Esophagus muscularis mucosa (tissue), 4 donors: ENCODE data around the gene CBFA2T2. TPM values are rescaled to one million over a fixed set of nuclear protein-coding genes. Genes with fewer than 3 reads are reported as not detected.

ENCODE experiments used
- DNase-seq: peaks from one replicate; pipeline ENCODE4 v3.0.0-alpha.2; 2017; ENCODE audit errors: extremely low spot score
- H3K27ac ChIP-seq, 4 donors: fragments of 200-600 bp; sonication (generic); replicated peaks in 1 of 4; 1 replicate in 3 of 4; 2 replicates in 1 of 4; pipeline ENCODE4 v1.5.1; 2016 to 2019; ENCODE audit warnings: mild to moderate bottlenecking in 1 of 4
- H3K27me3 ChIP-seq, 4 donors: fragments of 200-600 bp; sonication (generic); one replicate each; pipeline versions ENCODE4 v1.5.1 to v1.6.0; 2016 to 2019
- H3K36me3 ChIP-seq, 4 donors: fragments of 200-600 bp; sonication (generic); one replicate each; pipeline ENCODE4 v1.5.1; 2016 to 2019
- H3K4me1 ChIP-seq, 4 donors: fragments of 200-600 bp; sonication (generic); one replicate each; pipeline ENCODE4 v1.5.1; 2016 to 2019
- H3K4me3 ChIP-seq, 4 donors: fragments of 200-600 bp; sonication (generic); 1 replicate in 2 of 4; 2 replicates in 2 of 4; pipeline ENCODE4 v1.5.1; 2016 to 2019; ENCODE audit warnings: mild to moderate bottlenecking in 4 of 4, moderate library complexity in 1 of 4
- H3K9me3 ChIP-seq, 4 donors: fragments of 200-600 bp; sonication (generic); 1 replicate in 3 of 4; 2 replicates in 1 of 4; pipeline ENCODE4 v1.5.1; 2016 to 2019
- EP300 ChIP-seq: sonication (generic); formaldehyde crosslinking; IDR thresholded peaks from one replicate; pipeline ENCODE4 v1.6.1; 2017; ENCODE audit warnings: antibody characterized with exemption
- POLR2A ChIP-seq: fragments of 450-650 bp; IDR thresholded peaks from one replicate; pipeline ENCODE4 v1.6.1; 2017; ENCODE audit warnings: antibody characterized with exemption, moderate library complexity, mild to moderate bottlenecking, low read depth
- POLR2AphosphoS5 ChIP-seq, 2 donors: sonication (generic); formaldehyde crosslinking; IDR thresholded peaks; one replicate each; pipeline ENCODE4 v1.6.1; 2017; ENCODE audit warnings: antibody characterized with exemption in 2 of 2
- WGBS: methylation state at CpG from one replicate; pipeline ENCODE4 v1.1.5; 2018; 5-methylcytosine and 5-hydroxymethylcytosine counted together
- intact Hi-C: fragments of 100-400 bp; cut with DNase I; formaldehyde crosslinking; loops from one replicate; pipeline ENCODE4 v1.15.1; 2023
- total RNA-seq, 4 donors: library from RNA; depleted of rRNA; stranded (reverse); fragments of >200 nt; gene quantifications; one replicate each; pipeline versions ENCODE4 v1.1.0 to v1.2.1, GENCODE V29; 2016
- TF ChIP-seq, protein P1 (sequence below), 3 experiments: fragments of 200-600 bp in 2 of 3; fragments of 450-650 bp in 1 of 3; sonication (generic) in 2 of 3; IDR thresholded peaks; one replicate each; pipeline ENCODE4 v1.5.1; 2017 to 2019; ENCODE audit warnings: antibody characterized with exemption in 3 of 3, mild to moderate bottlenecking in 2 of 3, moderate library complexity in 1 of 3

CBFA2T2 gene
- total RNA-seq, 4 donors from 2014 or later = 11.3 to 17.7 (median 14.6) TPM

DNA sequence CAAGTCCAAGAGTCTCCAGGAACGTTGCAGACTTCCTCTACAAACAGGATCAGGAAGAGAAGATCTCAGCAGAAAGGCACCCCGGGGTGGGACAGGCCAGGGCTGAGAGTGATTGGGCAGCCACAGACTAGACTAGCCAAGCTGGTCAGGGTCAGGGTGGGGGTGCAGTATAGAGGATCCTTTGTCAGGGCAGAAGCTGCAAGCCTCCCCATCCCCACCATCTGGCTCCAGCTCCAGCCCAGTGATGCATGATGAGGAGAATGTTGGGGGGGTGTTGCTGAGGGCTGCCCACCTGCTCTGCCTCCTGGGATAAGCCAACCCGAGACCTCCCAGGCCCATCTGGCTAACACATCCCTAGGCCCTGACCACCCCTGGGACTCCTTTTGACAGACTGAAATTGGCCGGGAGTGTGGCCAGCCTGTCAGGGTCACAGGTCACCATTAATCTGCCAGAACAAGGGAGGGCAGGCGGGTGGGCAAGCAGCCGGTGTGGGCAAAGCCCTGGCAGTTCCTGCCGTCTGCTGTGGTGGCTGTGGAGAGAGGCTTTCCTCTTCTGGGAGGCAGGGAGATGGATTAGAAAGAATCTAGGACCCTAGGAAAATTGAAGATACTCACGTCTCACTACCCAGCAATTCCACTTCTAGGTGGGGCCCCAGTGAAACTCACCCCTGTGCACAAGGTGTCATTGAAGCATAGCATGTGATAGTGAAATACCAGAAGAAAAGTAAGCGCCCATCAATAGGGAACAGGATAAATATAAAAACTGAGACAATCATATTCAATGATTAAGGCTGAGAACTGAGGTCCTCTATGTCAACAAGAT lies 24.2 kb upstream of the CBFA2T2 start:
- TF ChIP-seq EP300 (no peak), POLR2A (no peak), POLR2AphosphoS5 (IDR thresholded peaks at IDR 0.05) (peak in 1 of 2 donors; percentile 27)
- TF ChIP-seq, protein P1, sequence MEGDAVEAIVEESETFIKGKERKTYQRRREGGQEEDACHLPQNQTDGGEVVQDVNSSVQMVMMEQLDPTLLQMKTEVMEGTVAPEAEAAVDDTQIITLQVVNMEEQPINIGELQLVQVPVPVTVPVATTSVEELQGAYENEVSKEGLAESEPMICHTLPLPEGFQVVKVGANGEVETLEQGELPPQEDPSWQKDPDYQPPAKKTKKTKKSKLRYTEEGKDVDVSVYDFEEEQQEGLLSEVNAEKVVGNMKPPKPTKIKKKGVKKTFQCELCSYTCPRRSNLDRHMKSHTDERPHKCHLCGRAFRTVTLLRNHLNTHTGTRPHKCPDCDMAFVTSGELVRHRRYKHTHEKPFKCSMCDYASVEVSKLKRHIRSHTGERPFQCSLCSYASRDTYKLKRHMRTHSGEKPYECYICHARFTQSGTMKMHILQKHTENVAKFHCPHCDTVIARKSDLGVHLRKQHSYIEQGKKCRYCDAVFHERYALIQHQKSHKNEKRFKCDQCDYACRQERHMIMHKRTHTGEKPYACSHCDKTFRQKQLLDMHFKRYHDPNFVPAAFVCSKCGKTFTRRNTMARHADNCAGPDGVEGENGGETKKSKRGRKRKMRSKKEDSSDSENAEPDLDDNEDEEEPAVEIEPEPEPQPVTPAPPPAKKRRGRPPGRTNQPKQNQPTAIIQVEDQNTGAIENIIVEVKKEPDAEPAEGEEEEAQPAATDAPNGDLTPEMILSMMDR (IDR thresholded peaks at IDR 0.05) = no peak
- H3K27me3 ChIP-seq = no peaks in the 10 kb centered on the region
- no peaks in the 10 kb centered on the region for H3K9me3 ChIP-seq
- intact Hi-C loops = no loop called here
- no peaks in the 10 kb centered on the region for H3K36me3 ChIP-seq
- H3K4me3 ChIP-seq = no peak overlapping the region
- peaks cover 0 to 11% (median 4%) of the 10 kb centered on the region in 4 donors for H3K4me1 ChIP-seq
- DNase-seq = no peak
- peak overlapping the region in 2 of 4 donors; percentile 18 to 34 for H3K27ac ChIP-seq
- 75% methylated on average over 7 of the region's 9 CpGs for WGBS

DNA sequence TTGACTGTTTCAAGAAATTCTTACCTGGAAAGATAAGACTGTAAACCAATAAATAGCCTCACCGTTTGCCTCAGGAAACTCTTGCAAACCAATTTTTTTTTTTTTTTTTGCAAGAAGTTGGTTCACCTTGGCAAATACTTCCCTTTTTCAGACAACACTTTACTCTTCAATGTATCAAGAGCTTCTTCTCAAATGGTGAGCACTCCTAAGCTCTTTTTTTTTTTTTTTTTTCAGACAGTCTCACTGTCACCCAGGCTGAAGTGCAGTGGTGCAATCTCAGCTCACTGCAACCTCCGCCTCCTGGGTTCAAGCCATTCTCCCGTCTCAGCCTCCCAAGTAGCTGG lies 23.6 kb upstream of the CBFA2T2 start:
- no peaks in the 10 kb centered on the region for H3K9me3 ChIP-seq
- DNase-seq = no peak
- no peak overlapping the region for H3K4me3 ChIP-seq
- peaks cover 0 to 11% (median 4%) of the 10 kb centered on the region in 4 donors for H3K4me1 ChIP-seq
- no peak for TF ChIP-seq EP300
- TF ChIP-seq, protein P1 (IDR thresholded peaks at IDR 0.05) = no peak
- no peak for TF ChIP-seq POLR2AphosphoS5 (IDR thresholded peaks at IDR 0.05)
- no peak for TF ChIP-seq POLR2A
- intact Hi-C loops = no loop called here
- H3K27ac ChIP-seq = peak overlapping the region in 1 of 4 donors; percentile 34
- 92% methylated on average over 3 of the region's 3 CpGs for WGBS
- H3K36me3 ChIP-seq = no peaks in the 10 kb centered on the region
- no peaks in the 10 kb centered on the region for H3K27me3 ChIP-seq

DNA sequence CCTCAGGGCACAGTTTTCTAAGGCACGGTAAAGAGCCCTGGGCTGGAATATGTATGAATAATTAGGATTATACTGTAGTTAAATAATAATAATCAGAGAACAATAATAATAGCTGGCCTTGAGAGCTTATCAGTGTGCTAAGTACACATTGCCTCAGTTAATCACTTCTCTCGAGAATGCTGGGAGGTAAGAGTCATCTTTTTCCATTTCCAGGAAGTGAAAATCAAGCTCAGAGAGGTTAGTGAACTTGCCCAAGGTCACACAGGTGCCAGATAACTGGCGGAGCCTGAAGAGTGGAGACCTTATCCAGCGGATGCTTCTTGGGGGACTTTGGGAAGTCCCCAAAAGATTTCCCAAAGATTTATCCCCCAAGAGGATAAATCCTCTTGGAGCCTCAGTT lies 19.4 kb upstream of the CBFA2T2 start:
- WGBS = 86% methylated on average over 4 of the region's 4 CpGs
- Histone ChIP-seq H3K36me3 (no peaks in the 10 kb centered on the region), H3K27ac (no peak overlapping the region), H3K9me3 (no peaks in the 10 kb centered on the region), H3K27me3 (peaks cover 0 to 8% (median 0%) of the 10 kb centered on the region in 4 donors), H3K4me3 (no peak overlapping the region), H3K4me1 (no peaks in the 10 kb centered on the region)
- TF ChIP-seq EP300 = no peak
- TF ChIP-seq, protein P1 (IDR thresholded peaks at IDR 0.05) = no peak
- no peak for TF ChIP-seq POLR2AphosphoS5 (IDR thresholded peaks at IDR 0.05)
- no peak for TF ChIP-seq POLR2A
- intact Hi-C loops = no loop called here
- no peak for DNase-seq

DNA sequence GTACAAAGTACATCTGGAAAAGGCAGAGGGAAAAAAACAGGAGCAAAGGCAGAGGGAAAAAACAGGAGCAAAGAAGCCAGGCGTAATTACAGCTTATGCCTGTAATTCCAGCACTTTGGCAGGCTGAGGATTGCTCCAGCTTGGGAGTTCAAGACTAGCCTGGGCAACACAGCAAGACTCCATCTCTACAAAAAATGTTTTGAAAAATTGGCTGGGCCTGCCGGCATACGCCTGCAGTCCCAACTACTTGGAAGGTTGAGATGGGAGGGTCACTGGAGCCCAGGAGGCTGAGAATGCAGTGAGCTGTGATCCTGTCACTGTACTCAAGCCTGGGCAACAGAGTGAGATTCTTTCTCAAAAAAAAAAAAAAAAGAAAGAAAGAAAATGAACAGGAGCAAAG lies 19.0 kb upstream of the CBFA2T2 start:
- intact Hi-C loops = no loop called here
- Histone ChIP-seq H3K27me3 (peaks cover 0 to 11% (median 0%) of the 10 kb centered on the region in 4 donors), H3K27ac (no peak overlapping the region), H3K9me3 (no peaks in the 10 kb centered on the region), H3K36me3 (no peaks in the 10 kb centered on the region), H3K4me3 (no peak overlapping the region), H3K4me1 (no peaks in the 10 kb centered on the region)
- TF ChIP-seq POLR2A (no peak), EP300 (no peak), POLR2AphosphoS5 (IDR thresholded peaks at IDR 0.05) (no peak)
- TF ChIP-seq, protein P1 (IDR thresholded peaks at IDR 0.05) = no peak
- no peak for DNase-seq
- WGBS = 74% methylated on average over 3 of the region's 3 CpGs
